GM12878 (cell line): ENCODE results near the gene RBAK. TPM values are rescaled to one million over a fixed set of nuclear protein-coding genes. Genes with fewer than 3 reads are reported as not detected.
A peak's percentile ranks its signal among the peaks of the same experiment; 100 is the strongest.

ENCODE experiments used
- CBX5 ChIP-seq: sonication (generic); IDR thresholded peaks from 2 replicates; pipeline ENCODE4 v1.6.1; 2016; ENCODE audit warnings: low read depth, moderate library complexity, mild to moderate bottlenecking, inconsistent platforms
- CREM ChIP-seq: IDR thresholded peaks from 2 replicates; pipeline ENCODE4 v1.6.1; 2014; ENCODE audit warnings: antibody characterized with exemption, low read depth
- EED ChIP-seq: sonication (generic); IDR thresholded peaks from 2 replicates; pipeline ENCODE4 v1.6.1; 2016; ENCODE audit warnings: antibody characterized with exemption, low read depth
- EZH2 ChIP-seq: IDR thresholded peaks from 2 replicates; pipeline ENCODE4 v1.6.1; 2012; ENCODE audit warnings: low read depth, mild to moderate bottlenecking, control low read depth, inconsistent platforms, low read length, borderline replicate concordance; ENCODE audit not compliant: control insufficient read depth
- HCFC1 ChIP-seq: fragments of 150-350 bp; IDR thresholded peaks from 2 replicates; pipeline ENCODE4 v1.6.1; 2014; ENCODE audit warnings: low read length
- HDAC2 ChIP-seq: fragments of 200-600 bp; sonication (generic); IDR thresholded peaks from 2 replicates; pipeline ENCODE4 v1.6.1; 2017
- IKZF1 ChIP-seq: fragments of 450-650 bp; conservative IDR thresholded peaks from 2 replicates; pipeline ENCODE4 v1.6.1; 2017; ENCODE audit warnings: antibody characterized with exemption, mild to moderate bottlenecking
- LARP7 ChIP-seq: fragments of 450-650 bp; IDR thresholded peaks from 2 replicates; pipeline ENCODE4 v1.6.1; 2017; ENCODE audit warnings: mild to moderate bottlenecking
- MEF2A ChIP-seq: IDR thresholded peaks from 2 replicates; pipeline ENCODE4 v1.6.1; 2011; ENCODE audit warnings: low read depth, mild to moderate bottlenecking, low read length, moderate library complexity; ENCODE audit not compliant: insufficient read depth
- MYC ChIP-seq: IDR thresholded peaks from 2 replicates; pipeline ENCODE4 v1.6.1; 2011; ENCODE audit warnings: mild to moderate bottlenecking, low read length, moderate library complexity, inconsistent platforms; ENCODE audit not compliant: insufficient read depth, insufficient replicate concordance, insufficient read length, severe bottlenecking
- PML ChIP-seq: IDR thresholded peaks from 2 replicates; pipeline ENCODE4 v1.6.1; 2012; ENCODE audit warnings: low read length, inconsistent platforms
- POLR2AphosphoS5 ChIP-seq: IDR thresholded peaks from 2 replicates; pipeline ENCODE4 v1.6.1; 2011; ENCODE audit warnings: mild to moderate bottlenecking, low read length, inconsistent platforms
- YBX1 ChIP-seq: fragments of 450-650 bp; IDR thresholded peaks from 2 replicates; pipeline ENCODE4 v1.6.1; 2016; ENCODE audit warnings: antibody characterized with exemption
- ZNF274 ChIP-seq: IDR thresholded peaks from one replicate; pipeline ENCODE4 v1.8.0; 2011; ENCODE audit not compliant: insufficient read length, insufficient read depth
- ZNF622 ChIP-seq: fragments of 450-650 bp; IDR thresholded peaks from 2 replicates; pipeline ENCODE4 v1.6.1; 2017; ENCODE audit warnings: mild to moderate bottlenecking, inconsistent platforms
- ZZZ3 ChIP-seq: IDR thresholded peaks from 2 replicates; pipeline ENCODE4 v1.6.1; 2011; ENCODE audit warnings: low read depth; ENCODE audit not compliant: control insufficient read depth, insufficient read length
- polyA plus RNA-seq, 11 experiments: library from polyadenylated mRNA; depleted of rRNA in 4 of 11; unstranded in 6 of 11; stranded (reverse) in 5 of 11; fragments of >200 nt; fragmentation: Nextera tagmentation in 4 of 11; fragmentation: Illumina TruSeq in 1 of 11; extraction: Ambion mirVana in 4 of 11; extraction: Trizol in 1 of 11; gene quantifications; 1 replicate in 1 of 11; 2 replicates in 10 of 11; pipeline versions ENCODE4 v1.2.1 to v1.2.3, GENCODE V29; 2011 to 2016; ENCODE audit warnings: inconsistent platforms in 2 of 11, missing spikeins in 2 of 11, low read depth in 1 of 11
- total RNA-seq, 4 experiments: library from RNA; depleted of rRNA in 3 of 4; stranded (reverse); fragments of >200 nt in 3 of 4; fragmentation: Illumina TruSeq in 1 of 4; extraction: Trizol in 1 of 4; gene quantifications; 2 replicates each; pipeline versions ENCODE4 v1.2.1 to v1.2.3, GENCODE V29; 2013 to 2021
- TF ChIP-seq, protein P1 (sequence below): fragments of 450-650 bp; IDR thresholded peaks from 2 replicates; pipeline ENCODE4 v1.6.1; 2018; ENCODE audit warnings: borderline replicate concordance, mild to moderate bottlenecking; ENCODE audit not compliant: partially characterized antibody
- TF ChIP-seq, protein P2 (sequence below): fragments of 450-650 bp; formaldehyde crosslinking; IDR thresholded peaks from 2 replicates; pipeline ENCODE4 v1.5.0; 2022; ENCODE audit warnings: mild to moderate bottlenecking, missing genetic modification characterization
- TF ChIP-seq, protein P3 (sequence below): fragments of 450-650 bp; formaldehyde crosslinking; IDR thresholded peaks from 2 replicates; pipeline ENCODE4 v1.4.0; 2020; ENCODE audit warnings: mild to moderate bottlenecking, moderate library complexity
- TF ChIP-seq, protein P4 (sequence below): IDR thresholded peaks from 2 replicates; pipeline ENCODE4 v1.6.1; 2012; ENCODE audit warnings: low read length, inconsistent platforms

RBAK gene
- total and polyA plus RNA-seq, 10 of the 15 experiments (the other 5 are each of a cell fraction or from before 2014, with no cell fraction given): 1.9 to 10.2 (median 5.9) TPM

DNA sequence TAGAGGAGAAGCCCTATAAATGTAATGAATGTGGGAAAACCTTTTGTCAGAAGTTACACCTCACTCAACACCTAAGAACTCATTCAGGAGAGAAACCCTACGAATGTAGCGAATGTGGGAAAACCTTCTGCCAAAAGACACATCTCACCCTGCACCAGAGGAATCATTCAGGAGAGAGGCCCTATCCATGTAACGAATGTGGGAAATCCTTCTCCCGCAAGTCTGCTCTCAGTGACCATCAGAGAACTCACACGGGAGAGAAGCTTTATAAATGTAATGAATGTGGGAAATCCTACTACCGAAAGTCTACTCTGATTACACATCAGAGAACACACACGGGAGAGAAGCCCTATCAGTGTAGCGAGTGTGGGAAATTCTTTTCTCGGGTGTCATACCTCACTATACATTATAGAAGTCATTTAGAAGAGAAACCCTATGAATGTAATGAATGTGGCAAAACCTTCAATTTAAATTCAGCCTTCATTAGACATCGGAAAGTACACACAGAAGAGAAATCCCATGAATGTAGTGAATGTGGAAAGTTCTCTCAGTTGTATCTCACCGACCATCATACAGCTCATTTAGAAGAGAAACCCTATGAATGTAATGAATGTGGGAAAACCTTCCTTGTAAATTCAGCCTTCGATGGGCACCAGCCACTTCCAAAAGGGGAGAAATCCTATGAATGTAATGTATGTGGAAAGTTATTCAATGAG is 18.9 kb downstream of the RBAK start (continued):
- TF ChIP-seq, protein P1, sequence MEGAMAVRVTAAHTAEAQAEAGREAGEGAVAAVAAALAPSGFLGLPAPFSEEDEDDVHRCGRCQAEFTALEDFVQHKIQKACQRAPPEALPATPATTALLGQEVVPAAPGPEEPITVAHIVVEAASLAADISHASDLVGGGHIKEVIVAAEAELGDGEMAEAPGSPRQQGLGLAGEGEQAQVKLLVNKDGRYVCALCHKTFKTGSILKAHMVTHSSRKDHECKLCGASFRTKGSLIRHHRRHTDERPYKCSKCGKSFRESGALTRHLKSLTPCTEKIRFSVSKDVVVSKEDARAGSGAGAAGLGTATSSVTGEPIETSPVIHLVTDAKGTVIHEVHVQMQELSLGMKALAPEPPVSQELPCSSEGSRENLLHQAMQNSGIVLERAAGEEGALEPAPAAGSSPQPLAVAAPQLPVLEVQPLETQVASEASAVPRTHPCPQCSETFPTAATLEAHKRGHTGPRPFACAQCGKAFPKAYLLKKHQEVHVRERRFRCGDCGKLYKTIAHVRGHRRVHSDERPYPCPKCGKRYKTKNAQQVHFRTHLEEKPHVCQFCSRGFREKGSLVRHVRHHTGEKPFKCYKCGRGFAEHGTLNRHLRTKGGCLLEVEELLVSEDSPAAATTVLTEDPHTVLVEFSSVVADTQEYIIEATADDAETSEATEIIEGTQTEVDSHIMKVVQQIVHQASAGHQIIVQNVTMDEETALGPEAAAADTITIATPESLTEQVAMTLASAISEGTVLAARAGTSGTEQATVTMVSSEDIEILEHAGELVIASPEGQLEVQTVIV: no peak
- peak; percentile 37 for TF ChIP-seq ZNF274
- TF ChIP-seq ZNF622: no peak
- no peak for TF ChIP-seq POLR2AphosphoS5
- TF ChIP-seq ZZZ3: no peak
- no peak for TF ChIP-seq HDAC2
- no peak for TF ChIP-seq EED
- 0 out of 2 replicates have a peak, but pooled peaks have one; percentile 54 for TF ChIP-seq PML
- TF ChIP-seq MEF2A: no peak
- TF ChIP-seq, protein P2, sequence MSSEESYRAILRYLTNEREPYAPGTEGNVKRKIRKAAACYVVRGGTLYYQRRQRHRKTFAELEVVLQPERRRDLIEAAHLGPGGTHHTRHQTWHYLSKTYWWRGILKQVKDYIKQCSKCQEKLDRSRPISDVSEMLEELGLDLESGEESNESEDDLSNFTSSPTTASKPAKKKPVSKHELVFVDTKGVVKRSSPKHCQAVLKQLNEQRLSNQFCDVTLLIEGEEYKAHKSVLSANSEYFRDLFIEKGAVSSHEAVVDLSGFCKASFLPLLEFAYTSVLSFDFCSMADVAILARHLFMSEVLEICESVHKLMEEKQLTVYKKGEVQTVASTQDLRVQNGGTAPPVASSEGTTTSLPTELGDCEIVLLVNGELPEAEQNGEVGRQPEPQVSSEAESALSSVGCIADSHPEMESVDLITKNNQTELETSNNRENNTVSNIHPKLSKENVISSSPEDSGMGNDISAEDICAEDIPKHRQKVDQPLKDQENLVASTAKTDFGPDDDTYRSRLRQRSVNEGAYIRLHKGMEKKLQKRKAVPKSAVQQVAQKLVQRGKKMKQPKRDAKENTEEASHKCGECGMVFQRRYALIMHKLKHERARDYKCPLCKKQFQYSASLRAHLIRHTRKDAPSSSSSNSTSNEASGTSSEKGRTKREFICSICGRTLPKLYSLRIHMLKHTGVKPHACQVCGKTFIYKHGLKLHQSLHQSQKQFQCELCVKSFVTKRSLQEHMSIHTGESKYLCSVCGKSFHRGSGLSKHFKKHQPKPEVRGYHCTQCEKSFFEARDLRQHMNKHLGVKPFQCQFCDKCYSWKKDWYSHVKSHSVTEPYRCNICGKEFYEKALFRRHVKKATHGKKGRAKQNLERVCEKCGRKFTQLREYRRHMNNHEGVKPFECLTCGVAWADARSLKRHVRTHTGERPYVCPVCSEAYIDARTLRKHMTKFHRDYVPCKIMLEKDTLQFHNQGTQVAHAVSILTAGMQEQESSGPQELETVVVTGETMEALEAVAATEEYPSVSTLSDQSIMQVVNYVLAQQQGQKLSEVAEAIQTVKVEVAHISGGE: no peak
- no peak for TF ChIP-seq EZH2
- no peak for TF ChIP-seq YBX1
- TF ChIP-seq, protein P3, sequence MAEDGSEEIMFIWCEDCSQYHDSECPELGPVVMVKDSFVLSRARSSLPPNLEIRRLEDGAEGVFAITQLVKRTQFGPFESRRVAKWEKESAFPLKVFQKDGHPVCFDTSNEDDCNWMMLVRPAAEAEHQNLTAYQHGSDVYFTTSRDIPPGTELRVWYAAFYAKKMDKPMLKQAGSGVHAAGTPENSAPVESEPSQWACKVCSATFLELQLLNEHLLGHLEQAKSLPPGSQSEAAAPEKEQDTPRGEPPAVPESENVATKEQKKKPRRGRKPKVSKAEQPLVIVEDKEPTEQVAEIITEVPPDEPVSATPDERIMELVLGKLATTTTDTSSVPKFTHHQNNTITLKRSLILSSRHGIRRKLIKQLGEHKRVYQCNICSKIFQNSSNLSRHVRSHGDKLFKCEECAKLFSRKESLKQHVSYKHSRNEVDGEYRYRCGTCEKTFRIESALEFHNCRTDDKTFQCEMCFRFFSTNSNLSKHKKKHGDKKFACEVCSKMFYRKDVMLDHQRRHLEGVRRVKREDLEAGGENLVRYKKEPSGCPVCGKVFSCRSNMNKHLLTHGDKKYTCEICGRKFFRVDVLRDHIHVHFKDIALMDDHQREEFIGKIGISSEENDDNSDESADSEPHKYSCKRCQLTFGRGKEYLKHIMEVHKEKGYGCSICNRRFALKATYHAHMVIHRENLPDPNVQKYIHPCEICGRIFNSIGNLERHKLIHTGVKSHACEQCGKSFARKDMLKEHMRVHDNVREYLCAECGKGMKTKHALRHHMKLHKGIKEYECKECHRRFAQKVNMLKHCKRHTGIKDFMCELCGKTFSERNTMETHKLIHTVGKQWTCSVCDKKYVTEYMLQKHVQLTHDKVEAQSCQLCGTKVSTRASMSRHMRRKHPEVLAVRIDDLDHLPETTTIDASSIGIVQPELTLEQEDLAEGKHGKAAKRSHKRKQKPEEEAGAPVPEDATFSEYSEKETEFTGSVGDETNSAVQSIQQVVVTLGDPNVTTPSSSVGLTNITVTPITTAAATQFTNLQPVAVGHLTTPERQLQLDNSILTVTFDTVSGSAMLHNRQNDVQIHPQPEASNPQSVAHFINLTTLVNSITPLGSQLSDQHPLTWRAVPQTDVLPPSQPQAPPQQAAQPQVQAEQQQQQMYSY (CRISPR knock-in tag): no peak
- peak; percentile 97 for TF ChIP-seq CBX5
- TF ChIP-seq IKZF1: no peak
- no peak for TF ChIP-seq HCFC1
- TF ChIP-seq MYC: no peak
- TF ChIP-seq, protein P4, sequence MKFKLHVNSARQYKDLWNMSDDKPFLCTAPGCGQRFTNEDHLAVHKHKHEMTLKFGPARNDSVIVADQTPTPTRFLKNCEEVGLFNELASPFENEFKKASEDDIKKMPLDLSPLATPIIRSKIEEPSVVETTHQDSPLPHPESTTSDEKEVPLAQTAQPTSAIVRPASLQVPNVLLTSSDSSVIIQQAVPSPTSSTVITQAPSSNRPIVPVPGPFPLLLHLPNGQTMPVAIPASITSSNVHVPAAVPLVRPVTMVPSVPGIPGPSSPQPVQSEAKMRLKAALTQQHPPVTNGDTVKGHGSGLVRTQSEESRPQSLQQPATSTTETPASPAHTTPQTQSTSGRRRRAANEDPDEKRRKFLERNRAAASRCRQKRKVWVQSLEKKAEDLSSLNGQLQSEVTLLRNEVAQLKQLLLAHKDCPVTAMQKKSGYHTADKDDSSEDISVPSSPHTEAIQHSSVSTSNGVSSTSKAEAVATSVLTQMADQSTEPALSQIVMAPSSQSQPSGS: no peak
- no peak for TF ChIP-seq LARP7
- TF ChIP-seq CREM: no peak
